Karpas-422 (cell line): Measurements from ENCODE around the gene SLC10A7. TPM values are rescaled to one million over a fixed set of nuclear protein-coding genes. Genes with fewer than 3 reads are reported as not detected.

Source experiments
- DNase-seq: peaks from one replicate; pipeline ENCODE4 v3.0.0-alpha.2; 2015
- H2AFZ ChIP-seq: fragments of 200-600 bp; sonication (generic); 2 replicates; pipeline ENCODE4 v1.6.1; 2014; ENCODE audit warnings: antibody characterized with exemption, low read length, mixed read lengths
- H3K27ac ChIP-seq: fragments of 200-600 bp; sonication (generic); 2 replicates; pipeline ENCODE4 v1.5.1; 2014; ENCODE audit warnings: mild to moderate bottlenecking, low read length, moderate library complexity
- H3K27me3 ChIP-seq: fragments of 200-600 bp; sonication (generic); 2 replicates; pipeline ENCODE4 v1.6.1; 2014; ENCODE audit warnings: low read length, mixed read lengths
- H3K36me3 ChIP-seq: fragments of 200-600 bp; sonication (generic); 2 replicates; pipeline ENCODE4 v1.6.1; 2014; ENCODE audit warnings: low read length, mixed read lengths; ENCODE audit not compliant: insufficient read depth
- H3K4me1 ChIP-seq: fragments of 200-600 bp; sonication (generic); 2 replicates; pipeline ENCODE4 v1.6.1; 2014; ENCODE audit warnings: mild to moderate bottlenecking, low read length, mixed read lengths
- H3K4me2 ChIP-seq: fragments of 200-600 bp; sonication (generic); 2 replicates; pipeline ENCODE4 v1.6.1; 2014; ENCODE audit warnings: low read length, low read depth, mild to moderate bottlenecking; ENCODE audit not compliant: poor library complexity, severe bottlenecking
- H3K4me3 ChIP-seq: fragments of 200-600 bp; sonication (generic); 2 replicates; pipeline ENCODE4 v1.5.1; 2014; ENCODE audit warnings: mild to moderate bottlenecking, antibody characterized with exemption, low read length, mixed read lengths
- H3K79me2 ChIP-seq: fragments of 200-600 bp; sonication (generic); 2 replicates; pipeline ENCODE4 v1.6.1; 2014; ENCODE audit warnings: mild to moderate bottlenecking, low read length, mixed read lengths
- H3K9ac ChIP-seq: fragments of 200-600 bp; sonication (generic); 2 replicates; pipeline ENCODE4 v1.6.0; 2014; ENCODE audit warnings: low read length
- H3K9me2 ChIP-seq: fragments of 200-600 bp; sonication (generic), shearing (Covaris generic); replicated peaks from 2 replicates; pipeline ENCODE4 v1.6.0; 2014; ENCODE audit warnings: mild to moderate bottlenecking, low read length, moderate library complexity; ENCODE audit not compliant: insufficient read depth
- H3K9me3 ChIP-seq: fragments of 300-700, 200-600 bp; sonication (generic); 2 replicates; pipeline ENCODE4 v1.6.1; 2014; ENCODE audit warnings: low read length, mixed read lengths
- H4K20me1 ChIP-seq: fragments of 200-600 bp; sonication (generic); 2 replicates; pipeline ENCODE4 v1.6.1; 2014; ENCODE audit warnings: mild to moderate bottlenecking, antibody characterized with exemption, low read length, low read depth; ENCODE audit not compliant: insufficient read depth
- total RNA-seq: library from RNA; depleted of rRNA; stranded (reverse); fragments of >200 nt; shearing (Covaris generic); gene quantifications from 2 replicates; pipeline ENCODE4 v1.2.3, GENCODE V29; 2014; ENCODE audit warnings: low replicate concordance

SLC10A7 gene
- total RNA-seq, 1 experiment from 2014 or later, result 26.6 TPM

- H3K4me2 ChIP-seq, result no peak overlapping the region
- no peaks in the 10 kb centered on the region for H3K9me2 ChIP-seq
- no peaks in the 10 kb centered on the region for H3K27me3 ChIP-seq
- no peak overlapping the region for H3K27ac ChIP-seq
- no peak overlapping the region for H2AFZ ChIP-seq
- no peaks in the 10 kb centered on the region for H3K79me2 ChIP-seq
- no peaks in the 10 kb centered on the region for H3K4me1 ChIP-seq
- H3K36me3 ChIP-seq, result no peaks in the 10 kb centered on the region
- H3K9ac ChIP-seq, result no peak overlapping the region
- no peak overlapping the region for H3K4me3 ChIP-seq
- no peak for DNase-seq
- peaks cover 21% of the 10 kb centered on the region for H4K20me1 ChIP-seq
- H3K9me3 ChIP-seq, result no peaks in the 10 kb centered on the region
Observed at GRCh38 chr4:146398896-146399445, 122.8 kb downstream of the SLC10A7 start.

- Histone ChIP-seq H3K9me2 (no peaks in the 10 kb centered on the region), H3K36me3 (no peaks in the 10 kb centered on the region), H3K27me3 (no peaks in the 10 kb centered on the region), H3K9ac (no peak overlapping the region), H3K4me3 (no peak overlapping the region), H4K20me1 (peaks cover 22% of the 10 kb centered on the region), H3K4me1 (no peaks in the 10 kb centered on the region), H2AFZ (no peak overlapping the region), H3K79me2 (no peaks in the 10 kb centered on the region), H3K27ac (no peak overlapping the region), H3K4me2 (no peak overlapping the region), H3K9me3 (no peaks in the 10 kb centered on the region)
- no peak for DNase-seq
Observed at GRCh38 chr4:146398404-146398803, 123.3 kb downstream of the SLC10A7 start.

- no peak overlapping the region for H3K27ac ChIP-seq
- peaks cover 13% of the 10 kb centered on the region for H4K20me1 ChIP-seq
- H3K27me3 ChIP-seq, result no peaks in the 10 kb centered on the region
- H3K9me3 ChIP-seq, result no peaks in the 10 kb centered on the region
- H3K79me2 ChIP-seq, result no peaks in the 10 kb centered on the region
- DNase-seq, result no peak
- H3K9ac ChIP-seq, result no peak overlapping the region
- no peaks in the 10 kb centered on the region for H3K9me2 ChIP-seq
- no peak overlapping the region for H2AFZ ChIP-seq
- H3K4me1 ChIP-seq, result no peaks in the 10 kb centered on the region
- no peaks in the 10 kb centered on the region for H3K36me3 ChIP-seq
- no peak overlapping the region for H3K4me2 ChIP-seq
- H3K4me3 ChIP-seq, result no peak overlapping the region
Observed at GRCh38 chr4:146389561-146389960, 132.2 kb downstream of the SLC10A7 start.

GRCh38 chr4:146382194-146382593 is 139.5 kb downstream of the SLC10A7 start:
- Histone ChIP-seq H3K9ac (no peak overlapping the region), H3K4me2 (no peak overlapping the region), H3K4me3 (no peak overlapping the region)

DNA sequence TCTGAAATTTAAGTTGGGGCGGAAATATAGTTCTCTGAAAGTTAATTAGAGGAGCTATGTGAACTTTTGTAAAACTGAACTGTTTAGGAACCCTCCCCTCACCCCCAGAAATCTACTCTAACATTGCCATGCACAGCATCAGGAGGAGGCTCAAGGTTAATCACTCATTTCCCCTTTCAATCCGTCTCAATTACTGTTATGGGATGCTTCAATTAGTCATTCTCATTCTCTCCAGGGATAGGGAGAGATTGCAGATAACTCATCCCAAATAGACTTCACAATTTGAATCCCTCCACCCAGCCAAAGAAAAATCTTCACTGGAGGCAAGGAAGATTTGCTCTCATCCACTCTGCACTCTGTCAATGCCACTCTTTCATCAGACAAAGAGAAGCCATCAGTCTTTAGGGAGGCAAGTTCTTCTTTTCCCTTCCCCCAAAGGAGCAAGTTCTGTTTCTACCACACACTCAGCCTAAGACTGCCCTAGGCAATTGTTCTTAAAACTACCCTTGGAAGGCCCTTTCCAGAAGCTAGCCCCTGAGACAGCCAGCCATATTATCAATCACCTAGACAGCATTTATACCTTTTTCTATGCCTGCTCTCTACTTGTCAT is 140.4 kb downstream of the SLC10A7 start:
- H2AFZ ChIP-seq, result no peak overlapping the region
- H3K9ac ChIP-seq, result no peak overlapping the region
- H3K36me3 ChIP-seq, result no peaks in the 10 kb centered on the region
- H3K4me1 ChIP-seq, result no peaks in the 10 kb centered on the region
- H3K4me2 ChIP-seq, result no peak overlapping the region
- no peaks in the 10 kb centered on the region for H3K9me2 ChIP-seq
- no peak overlapping the region for H3K27ac ChIP-seq
- H3K9me3 ChIP-seq, result no peaks in the 10 kb centered on the region
- DNase-seq, result no peak
- no peak overlapping the region for H3K4me3 ChIP-seq
- peaks cover 24% of the 10 kb centered on the region for H4K20me1 ChIP-seq
- no peaks in the 10 kb centered on the region for H3K27me3 ChIP-seq
- H3K79me2 ChIP-seq, result no peaks in the 10 kb centered on the region

More at GRCh38 chr4:146382194-146382593, 139.5 kb downstream of the SLC10A7 start:
- DNase-seq, result no peak
- Histone ChIP-seq H3K27ac (no peak overlapping the region), H3K9me2 (no peaks in the 10 kb centered on the region), H3K27me3 (no peaks in the 10 kb centered on the region), H3K36me3 (no peaks in the 10 kb centered on the region), H2AFZ (no peak overlapping the region), H4K20me1 (peaks cover 24% of the 10 kb centered on the region), H3K9me3 (no peaks in the 10 kb centered on the region), H3K79me2 (no peaks in the 10 kb centered on the region), H3K4me1 (no peaks in the 10 kb centered on the region)

- Histone ChIP-seq H3K4me2 (no peak overlapping the region), H3K27ac (no peak overlapping the region), H4K20me1 (peaks cover 24% of the 10 kb centered on the region), H3K9ac (no peak overlapping the region), H3K4me3 (no peak overlapping the region), H3K9me2 (no peaks in the 10 kb centered on the region), H3K27me3 (no peaks in the 10 kb centered on the region), H2AFZ (no peak overlapping the region), H3K9me3 (no peaks in the 10 kb centered on the region), H3K4me1 (no peaks in the 10 kb centered on the region), H3K36me3 (no peaks in the 10 kb centered on the region), H3K79me2 (no peaks in the 10 kb centered on the region)
- DNase-seq, result no peak
Observed at GRCh38 chr4:146379744-146380143, 142.0 kb downstream of the SLC10A7 start.

GRCh38 chr4:146371812-146372211 is 149.9 kb downstream of the SLC10A7 start:
- Histone ChIP-seq H3K9me3 (no peaks in the 10 kb centered on the region), H3K4me3 (no peak overlapping the region), H3K4me2 (no peak overlapping the region), H3K79me2 (no peaks in the 10 kb centered on the region), H3K36me3 (no peaks in the 10 kb centered on the region), H3K27ac (no peak overlapping the region), H3K9ac (no peak overlapping the region), H4K20me1 (peaks cover 12% of the 10 kb centered on the region), H3K4me1 (no peaks in the 10 kb centered on the region), H3K9me2 (no peaks in the 10 kb centered on the region), H3K27me3 (no peaks in the 10 kb centered on the region), H2AFZ (no peak overlapping the region)
- no peak for DNase-seq

- no peaks in the 10 kb centered on the region for H3K4me1 ChIP-seq
- no peak overlapping the region for H3K4me3 ChIP-seq
- no peaks in the 10 kb centered on the region for H3K79me2 ChIP-seq
- DNase-seq, result no peak
- H3K9me3 ChIP-seq, result no peaks in the 10 kb centered on the region
- H3K27ac ChIP-seq, result no peak overlapping the region
- H3K36me3 ChIP-seq, result no peaks in the 10 kb centered on the region
- no peak overlapping the region for H2AFZ ChIP-seq
- no peaks in the 10 kb centered on the region for H3K9me2 ChIP-seq
- no peak overlapping the region for H3K9ac ChIP-seq
- peaks cover 17% of the 10 kb centered on the region for H4K20me1 ChIP-seq
- H3K27me3 ChIP-seq, result no peaks in the 10 kb centered on the region
- no peak overlapping the region for H3K4me2 ChIP-seq
Observed at GRCh38 chr4:146370841-146371240, 150.9 kb downstream of the SLC10A7 start.
